ENCODE data around the gene ATP2C2. TPM values are rescaled to one million over a fixed set of nuclear protein-coding genes. Genes with fewer than 3 reads are reported as not detected.

Gene ATP2C2
- total and polyA plus RNA-seq, 3 donors from 2014 or later: 1.1 to 5.8 (median 3.0) TPM

- no peaks in the 10 kb centered on the region for H3K9me3 ChIP-seq
- no peak for TF ChIP-seq CTCF (IDR thresholded peaks at IDR 0.05)
- no peak for TF ChIP-seq POLR2A (IDR thresholded peaks at IDR 0.05)
- DNase-seq: no peak
- 86 to 89% methylated on average over 10 to 11 of the region's 11 CpGs for WGBS, 2 donors
- H3K27me3 ChIP-seq: no peaks in the 10 kb centered on the region
- H3K27ac ChIP-seq: no peak overlapping the region
- intact Hi-C loops (cut with DNase I; ENCODE audit: low total_unique reads): no loop called here
- H3K4me1 ChIP-seq: no peaks in the 10 kb centered on the region
- H3K36me3 ChIP-seq (ENCODE audit: low read depth, missing control alignments): no peaks in the 10 kb centered on the region
- H3K4me3 ChIP-seq: no peak overlapping the region
Observed at GRCh38 chr16:84356591-84357116, 11.7 kb upstream of the ATP2C2 start.

DNA sequence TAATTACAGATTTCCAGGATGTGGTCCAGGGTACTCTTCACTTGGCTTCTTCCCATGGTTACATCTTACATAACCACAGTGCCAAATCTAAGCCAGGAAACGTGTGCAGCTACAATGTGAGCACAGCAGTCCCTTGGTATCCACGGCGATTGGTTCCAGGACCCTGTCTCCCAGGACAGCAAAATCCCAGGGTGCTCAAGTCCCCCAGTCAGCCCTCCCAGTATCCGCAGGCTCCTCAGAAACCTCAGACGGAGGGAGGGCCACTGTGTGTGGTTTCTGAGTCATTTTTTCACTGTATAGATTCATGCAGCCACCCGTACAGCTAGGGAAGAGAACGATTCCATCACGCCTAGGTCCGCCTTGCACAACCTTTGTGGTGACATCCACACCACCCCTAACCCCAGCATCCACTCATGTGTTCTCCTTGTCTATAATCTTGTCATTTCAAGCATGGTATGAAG lies 11.1 kb upstream of the ATP2C2 start:
- intact Hi-C loops (cut with DNase I; ENCODE audit: low total_unique reads): no loop called here
- DNase-seq: no peak
- TF ChIP-seq CTCF (IDR thresholded peaks at IDR 0.05) (no peak), POLR2A (IDR thresholded peaks at IDR 0.05) (no peak)
- no peaks in the 10 kb centered on the region for H3K9me3 ChIP-seq
- H3K36me3 ChIP-seq (ENCODE audit: low read depth, missing control alignments): no peaks in the 10 kb centered on the region
- 77 to 83% methylated on average over 9 of the region's 9 CpGs for WGBS, 2 donors
- no peak overlapping the region for H3K27ac ChIP-seq
- H3K27me3 ChIP-seq: no peaks in the 10 kb centered on the region
- H3K4me3 ChIP-seq: no peak overlapping the region
- no peaks in the 10 kb centered on the region for H3K4me1 ChIP-seq

- intact Hi-C loops (cut with DNase I; ENCODE audit: low total_unique reads): no loop called here
- WGBS, 2 donors: 81 to 86% methylated on average over 14 of the region's 14 CpGs
- TF ChIP-seq POLR2A (IDR thresholded peaks at IDR 0.05) (no peak), CTCF (IDR thresholded peaks at IDR 0.05) (no peak)
Observed at GRCh38 chr16:84358601-84359295, 9.6 kb upstream of the ATP2C2 start.

GRCh38 chr16:84359326-84359725 lies 9.0 kb upstream of the ATP2C2 start:
- 77 to 78% methylated on average over 8 of the region's 8 CpGs for WGBS, 2 donors
- no peaks in the 10 kb centered on the region for H3K27me3 ChIP-seq
- TF ChIP-seq POLR2A (IDR thresholded peaks at IDR 0.05) (no peak), CTCF (IDR thresholded peaks at IDR 0.05) (no peak)
- no peak for DNase-seq
- H3K36me3 ChIP-seq (ENCODE audit: low read depth, missing control alignments): no peaks in the 10 kb centered on the region
- no peaks in the 10 kb centered on the region for H3K9me3 ChIP-seq
- H3K4me3 ChIP-seq: no peak overlapping the region
- intact Hi-C loops (cut with DNase I; ENCODE audit: low total_unique reads): no loop called here
- no peak overlapping the region for H3K27ac ChIP-seq
- H3K4me1 ChIP-seq: no peaks in the 10 kb centered on the region

More at GRCh38 chr16:84358601-84359295, 9.6 kb upstream of the ATP2C2 start:
- no peaks in the 10 kb centered on the region for H3K36me3 ChIP-seq (ENCODE audit: low read depth, missing control alignments)
- no peak overlapping the region for H3K4me3 ChIP-seq
- H3K9me3 ChIP-seq: no peaks in the 10 kb centered on the region
- no peak for DNase-seq
- no peak overlapping the region for H3K27ac ChIP-seq
- H3K27me3 ChIP-seq: no peaks in the 10 kb centered on the region
- H3K4me1 ChIP-seq: no peaks in the 10 kb centered on the region

DNA sequence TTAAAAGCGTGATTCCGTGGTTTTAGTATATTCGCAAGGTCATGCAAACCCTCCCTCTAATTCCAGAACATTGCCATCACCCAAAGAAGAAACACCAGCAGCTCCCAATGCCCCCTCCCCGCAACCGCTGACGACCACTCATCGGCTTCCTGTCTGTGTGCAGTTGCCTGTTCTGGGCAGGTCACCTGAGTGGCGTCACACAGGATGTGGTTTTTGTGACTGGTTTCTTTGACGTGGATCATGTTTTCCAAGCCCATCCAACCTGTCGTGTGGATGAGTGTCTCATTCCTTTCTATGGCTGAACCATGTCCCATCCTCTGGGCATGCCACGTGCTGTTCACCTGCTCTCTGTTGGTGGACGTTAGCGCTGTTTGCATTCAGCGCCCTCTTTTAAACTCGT lies 8.2 kb upstream of the ATP2C2 start:
- WGBS, 2 donors: 85 to 88% methylated on average over 15 of the region's 15 CpGs

More for the DNA sequence above, 8.2 kb upstream of the ATP2C2 start:
- Histone ChIP-seq H3K27me3 (no peaks in the 10 kb centered on the region), H3K9me3 (no peaks in the 10 kb centered on the region), H3K4me1 (no peaks in the 10 kb centered on the region), H3K27ac (no peak overlapping the region), H3K36me3 (ENCODE audit: low read depth, missing control alignments) (no peaks in the 10 kb centered on the region), H3K4me3 (no peak overlapping the region)
- TF ChIP-seq POLR2A (IDR thresholded peaks at IDR 0.05): no peak
- TF ChIP-seq CTCF (IDR thresholded peaks at IDR 0.05): no peak
- intact Hi-C loops (cut with DNase I; ENCODE audit: low total_unique reads): no loop called here
- DNase-seq: no peak
